NK-92 treated with Interleukin-12 subunit alpha and Interleukin-12 subunit beta, amount 100 ng/mL, for 24 hours (cell line): Measurements from ENCODE around the gene ABHD17C.
"Not testable (repeated sequence)": the region's sequence is repeated elsewhere in the genome, so short reads cannot be mapped to it uniquely, and the experiment has no call there.

Source experiments
- DNase-seq: peaks from one replicate; lab custom pipeline; 2025; lab: John Stamatoyannopoulos, UW

Gene ABHD17C

DNA sequence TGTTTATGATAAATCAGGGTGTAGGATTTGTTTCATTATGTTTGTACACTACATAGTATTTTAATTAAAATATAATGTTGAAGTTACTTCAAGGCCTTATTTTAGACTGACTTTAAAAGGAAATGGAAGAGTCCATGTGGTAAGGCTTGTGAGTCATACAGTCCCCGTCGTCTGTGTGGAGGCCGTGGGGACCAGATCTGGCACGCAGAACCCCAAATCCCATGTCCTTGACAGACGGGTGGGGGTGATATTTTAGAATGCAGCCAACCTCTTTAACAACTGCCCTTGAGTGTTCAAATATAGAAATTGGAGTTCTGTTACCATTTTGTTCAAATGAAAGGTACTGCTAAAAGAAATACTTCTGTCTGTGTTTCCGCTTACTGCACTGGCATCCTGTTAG lies 35.8 kb downstream of the ABHD17C start:
- no peak for DNase-seq

GRCh38 chr15:80732167-80732566 lies 37.1 kb downstream of the ABHD17C start:
- no peak for DNase-seq

- DNase-seq: no peak
These were observed 37.7 kb downstream of the ABHD17C start for GRCh38 chr15:80732818-80733217.

- no peak for DNase-seq
These were observed 38.4 kb downstream of the ABHD17C start for GRCh38 chr15:80733460-80733859.

- DNase-seq: no peak
These were observed 40.2 kb downstream of the ABHD17C start for GRCh38 chr15:80735344-80735743.

DNA sequence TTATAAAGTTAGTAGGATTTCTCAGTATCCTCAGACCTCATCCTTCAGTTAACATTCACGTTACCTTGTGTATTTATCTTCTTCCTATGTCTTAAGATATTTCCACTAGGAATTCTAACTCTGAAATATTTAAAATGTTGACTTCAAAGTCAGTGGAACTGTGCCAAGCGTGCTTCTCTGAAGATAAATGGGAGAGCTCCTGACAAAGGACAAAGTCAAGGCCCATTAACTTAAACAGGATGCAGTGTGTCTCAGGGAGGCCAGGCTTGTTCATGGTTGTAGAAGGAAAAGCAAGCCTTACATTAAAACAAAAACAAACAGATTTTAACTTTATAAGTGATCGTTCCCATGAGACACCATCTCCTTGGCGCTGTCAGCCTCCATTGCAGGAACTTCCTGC lies 41.5 kb downstream of the ABHD17C start:
- DNase-seq: no peak

- no peak for DNase-seq
These were observed 44.8 kb downstream of the ABHD17C start for GRCh38 chr15:80739919-80740318.

DNA sequence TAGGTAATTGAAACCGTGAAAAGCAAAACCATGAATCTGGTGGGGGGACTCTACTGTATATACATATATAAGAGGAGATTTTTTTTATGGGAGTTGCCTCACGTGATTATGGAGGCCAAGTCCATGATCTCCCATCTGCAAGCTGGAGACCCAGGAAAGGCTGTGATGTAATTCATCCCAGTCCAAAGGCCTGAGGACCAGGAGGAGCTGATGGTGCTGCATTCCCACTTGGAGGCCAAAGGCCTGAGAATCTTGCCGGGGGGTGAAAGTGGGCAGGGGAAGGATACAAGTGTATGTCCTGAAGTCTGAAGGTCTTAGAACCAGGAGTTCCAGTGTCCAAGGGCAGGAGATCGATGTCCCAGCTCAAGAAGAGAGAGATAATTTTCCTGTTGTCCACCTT lies 47.0 kb downstream of the ABHD17C start:
- DNase-seq: no peak

DNA sequence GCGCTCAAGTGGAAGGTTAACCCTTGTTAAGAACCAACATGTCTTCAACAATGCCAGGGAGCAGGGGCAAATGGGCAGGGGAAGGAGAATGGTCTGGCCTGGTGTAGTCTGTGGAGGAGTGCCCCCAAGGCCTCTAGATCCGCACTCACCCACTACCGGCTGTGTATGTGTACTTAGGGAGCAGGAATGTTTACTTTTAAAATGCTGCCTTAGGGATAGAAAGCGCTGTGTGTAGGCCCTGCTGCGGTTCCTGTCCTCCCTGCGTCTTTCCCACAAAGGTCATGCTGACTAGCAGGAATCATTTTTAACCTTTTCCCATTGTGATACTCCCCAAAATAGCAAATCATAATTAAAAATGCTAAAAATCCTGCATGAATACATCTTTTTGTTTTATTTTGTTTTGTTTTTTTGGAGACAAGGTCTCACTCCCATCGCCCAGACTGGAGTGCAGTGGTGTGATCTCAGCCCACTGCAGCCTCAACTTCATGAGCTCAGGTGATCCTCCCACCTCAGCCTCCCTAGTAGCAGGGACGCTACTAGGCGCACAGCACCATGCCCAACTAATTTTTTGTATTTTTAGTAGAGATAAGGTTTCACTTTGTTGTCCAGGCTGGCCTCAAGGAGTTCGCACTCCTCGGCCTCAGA lies 48.2 kb downstream of the ABHD17C start:
- DNase-seq: no peak

DNA sequence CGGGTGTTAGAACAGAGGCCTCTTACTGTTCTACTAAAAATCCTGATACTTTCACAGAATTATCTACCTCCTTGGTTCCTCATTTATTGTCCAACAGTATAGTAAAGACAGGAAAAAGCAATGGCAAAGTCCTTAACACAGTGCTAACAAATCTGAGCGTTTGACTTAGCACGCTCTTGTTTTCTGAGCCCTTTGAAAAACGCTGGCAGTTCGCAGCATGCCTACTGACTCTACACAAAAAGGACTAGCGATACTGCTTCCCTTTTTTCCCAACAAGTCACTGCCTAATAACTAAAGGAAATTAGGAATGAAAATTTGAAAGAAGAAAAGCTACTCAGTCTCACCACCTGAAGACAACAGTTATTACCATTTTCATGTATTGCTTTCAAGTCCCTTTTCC lies 49.3 kb downstream of the ABHD17C start:
- no peak for DNase-seq

- DNase-seq: no peak
These were observed 49.7 kb downstream of the ABHD17C start for GRCh38 chr15:80744826-80745225.

GRCh38 chr15:80745888-80746287 lies 50.8 kb downstream of the ABHD17C start:
- no peak for DNase-seq

GRCh38 chr15:80747317-80748053 lies 52.4 kb downstream of the ABHD17C start:
- no peak for DNase-seq

GRCh38 chr15:80749589-80749988 lies 54.5 kb downstream of the ABHD17C start:
- DNase-seq: no peak

DNA sequence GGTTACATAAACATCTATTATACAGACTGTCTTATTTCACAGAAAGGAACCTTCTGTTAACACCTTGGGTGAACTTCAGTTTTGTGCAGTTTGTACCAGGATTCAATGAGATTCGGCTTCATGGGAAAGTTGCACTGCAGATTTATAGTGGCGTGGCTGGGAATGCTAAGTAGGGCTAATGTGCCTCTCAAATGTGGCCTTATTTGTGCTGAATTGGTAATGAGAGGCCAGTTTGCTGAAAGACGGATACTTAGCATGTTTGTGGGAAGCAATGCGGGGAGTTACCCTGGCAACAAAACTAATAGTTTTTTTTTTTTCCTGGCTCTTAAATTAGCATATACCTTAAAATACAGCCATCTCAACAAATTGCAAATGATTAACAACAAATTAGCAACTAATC lies 55.5 kb downstream of the ABHD17C start:
- no peak for DNase-seq

GRCh38 chr15:80752204-80752603 lies 57.1 kb downstream of the ABHD17C start:
- no peak for DNase-seq

DNA sequence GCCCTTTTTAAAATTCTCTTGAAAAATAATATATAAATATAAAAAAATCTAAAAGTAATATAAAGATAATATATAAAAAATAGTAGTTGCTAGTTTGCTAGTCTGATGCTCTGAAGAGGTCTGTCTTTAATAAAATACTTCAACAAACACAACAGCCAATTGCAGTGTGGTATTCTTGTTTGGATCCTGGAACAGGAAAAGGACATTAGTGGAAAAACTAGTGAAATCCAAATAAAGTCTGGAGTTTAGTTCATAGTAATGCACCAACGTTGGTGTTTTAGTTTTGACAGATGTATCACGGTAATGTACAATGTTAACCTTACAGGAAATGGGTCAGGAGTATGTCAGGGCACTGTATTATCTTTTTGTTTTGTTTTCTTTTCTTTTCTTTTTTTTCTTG lies 58.1 kb downstream of the ABHD17C start:
- DNase-seq: no peak

- DNase-seq: no peak
These were observed 58.9 kb downstream of the ABHD17C start for GRCh38 chr15:80754014-80754413.

- DNase-seq: peak; percentile 39
These were observed 60.8 kb downstream of the ABHD17C start for GRCh38 chr15:80755885-80756284.

GRCh38 chr15:80758130-80758745 lies 63.1 kb downstream of the ABHD17C start:
- DNase-seq: no peak

DNA sequence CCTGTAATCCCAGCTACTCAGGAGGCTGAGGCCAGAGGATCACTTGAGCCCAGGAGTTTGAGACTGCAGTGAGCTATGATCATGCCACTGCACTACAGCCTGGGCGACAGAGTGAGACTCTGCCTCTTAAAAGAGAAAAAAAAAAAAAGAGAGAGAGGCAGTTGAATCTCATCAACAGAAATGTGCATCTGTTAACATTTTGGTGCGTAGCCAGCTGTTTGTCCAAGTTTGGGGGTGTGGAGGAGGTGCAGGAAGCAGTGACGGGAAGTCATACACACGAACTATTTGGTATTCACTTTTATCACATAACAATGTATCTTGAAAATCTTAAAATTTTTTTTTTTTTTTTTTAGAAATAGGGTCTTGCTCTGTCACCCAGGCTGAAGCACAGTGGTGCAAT lies 65.8 kb downstream of the ABHD17C start:
- DNase-seq: no peak

GRCh38 chr15:80761754-80762153 lies 66.6 kb downstream of the ABHD17C start:
- no peak for DNase-seq

- not testable (repeated sequence) for DNase-seq
These were observed 68.1 kb downstream of the ABHD17C start for GRCh38 chr15:80763235-80763634.
